ENCODE results near the gene SIPA1.

SIPA1 gene

GRCh38 chr11:65692367-65692766 is 54.5 kb downstream of the SIPA1 start:
- TF ChIP-seq CTCF (IDR thresholded peaks at IDR 0.05; ENCODE audit: extremely low read depth, missing control alignments): no peak
- DNase-seq (ENCODE audit: low spot score): no peak

DNA sequence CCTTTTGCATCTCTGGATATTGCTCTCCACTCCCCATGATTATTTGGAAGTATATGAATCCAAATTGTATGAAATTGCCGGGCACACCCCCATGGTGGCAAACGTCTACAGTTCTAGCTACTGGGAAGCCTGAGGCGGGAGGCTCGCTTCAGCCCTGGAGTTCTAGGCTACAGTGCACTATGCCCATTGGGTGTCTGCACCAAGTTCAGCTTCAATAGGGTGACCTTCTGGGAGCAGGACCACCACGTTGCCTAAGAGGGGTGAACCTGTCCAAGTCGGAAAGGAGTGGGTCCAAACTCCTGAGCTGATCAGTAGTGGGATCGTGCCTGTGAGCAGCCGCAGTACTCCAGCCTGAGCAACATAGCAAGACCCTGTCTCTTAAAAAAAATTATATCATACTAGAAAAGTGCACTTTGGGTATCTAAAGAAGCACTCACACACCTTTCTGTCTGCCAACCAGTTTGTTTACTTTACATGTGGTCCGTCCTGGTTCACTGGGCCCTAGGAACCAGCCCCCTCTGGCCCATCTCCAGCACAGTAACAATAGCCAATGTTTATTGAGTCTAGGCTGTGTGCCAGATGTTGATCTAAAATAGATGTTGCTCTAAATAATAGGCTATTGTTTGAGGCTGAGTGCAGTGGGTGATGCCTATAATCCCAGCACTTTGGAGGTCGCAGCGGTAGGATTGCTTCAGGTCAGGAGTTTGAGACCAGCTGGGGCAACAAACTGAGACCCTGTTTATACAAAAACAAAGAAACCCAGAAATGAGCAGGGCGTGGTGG is 57.7 kb downstream of the SIPA1 start:
- no peak for TF ChIP-seq CTCF (IDR thresholded peaks at IDR 0.05; ENCODE audit: extremely low read depth, missing control alignments)

DNA sequence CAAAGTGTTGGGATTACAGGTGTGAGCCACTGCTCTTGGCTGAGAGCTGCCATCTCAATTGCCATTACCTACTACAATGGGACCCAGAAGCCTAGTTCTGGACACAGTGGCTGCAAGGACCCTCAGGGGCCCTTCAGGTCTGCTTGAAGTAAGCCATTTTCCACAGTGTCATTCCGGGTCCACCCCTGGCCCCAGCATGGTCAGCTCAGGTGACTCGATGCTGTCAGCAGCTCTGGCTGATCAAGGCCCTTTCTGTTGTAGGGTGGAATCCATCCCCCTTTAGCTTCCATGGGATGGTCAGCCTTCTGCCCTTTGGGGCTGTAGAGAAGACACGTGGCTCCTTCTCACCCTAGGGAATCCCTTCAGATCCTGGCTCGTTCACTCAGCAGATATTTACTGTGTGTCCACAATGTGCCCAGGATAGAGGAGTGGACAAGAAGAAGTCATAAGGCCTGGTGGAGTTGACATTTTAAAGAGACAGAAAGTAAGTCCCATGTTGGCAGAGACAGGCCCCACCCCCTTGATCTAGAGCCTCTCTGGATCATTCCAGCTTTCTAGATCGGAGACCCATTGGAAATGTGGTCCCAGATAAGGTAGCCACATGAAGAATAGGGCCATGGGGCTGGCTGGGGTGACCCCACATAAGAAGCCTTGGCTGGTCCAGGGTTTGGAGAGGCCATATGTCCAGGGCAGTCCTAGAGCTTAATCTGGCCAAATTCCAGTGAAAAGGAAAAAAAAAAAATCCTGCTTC is 59.1 kb downstream of the SIPA1 start:
- DNase-seq (ENCODE audit: low spot score): no peak
- no peak for TF ChIP-seq CTCF (IDR thresholded peaks at IDR 0.05; ENCODE audit: extremely low read depth, missing control alignments)

More for the DNA sequence above, 57.7 kb downstream of the SIPA1 start:
- DNase-seq (ENCODE audit: low spot score): no peak

DNA sequence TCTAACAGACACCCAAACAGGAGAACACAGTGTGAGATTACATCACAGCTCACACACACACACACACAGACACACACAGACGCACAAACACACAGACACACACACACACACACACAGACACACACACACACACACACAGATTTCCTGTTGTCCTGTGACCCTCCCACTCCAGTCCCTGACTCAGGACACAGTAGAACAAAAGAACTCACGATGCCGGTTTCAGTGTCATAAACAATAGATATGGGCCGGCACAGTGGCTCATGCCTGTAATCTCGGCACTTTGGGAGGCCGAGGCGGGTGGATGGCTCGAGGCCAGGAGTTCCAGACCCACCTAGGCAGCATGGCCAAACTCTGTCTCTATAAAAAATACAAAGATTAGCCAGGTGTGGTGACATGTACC is 60.3 kb downstream of the SIPA1 start:
- no peak for DNase-seq (ENCODE audit: low spot score)
- no peak for TF ChIP-seq CTCF (IDR thresholded peaks at IDR 0.05; ENCODE audit: extremely low read depth, missing control alignments)

GRCh38 chr11:65699306-65699705 is 61.4 kb downstream of the SIPA1 start:
- DNase-seq (ENCODE audit: low spot score): no peak
- no peak for TF ChIP-seq CTCF (IDR thresholded peaks at IDR 0.05; ENCODE audit: extremely low read depth, missing control alignments)

- no peak for TF ChIP-seq CTCF (IDR thresholded peaks at IDR 0.05; ENCODE audit: extremely low read depth, missing control alignments)
- DNase-seq (ENCODE audit: low spot score): no peak
Observed at GRCh38 chr11:65700399-65700798, 62.5 kb downstream of the SIPA1 start.
